Heart left ventricle (tissue), 16 donors: ENCODE results near the gene PPP2R1A. TPM values are rescaled to one million over a fixed set of nuclear protein-coding genes. Genes with fewer than 3 reads are reported as not detected.
A peak's percentile ranks its signal among the peaks of the same experiment; 100 is the strongest.

Source experiments
- ATAC-seq, 4 donors: fragments of 200-7000 bp; cut with Tn5 transposase; one replicate each; pipeline ENCODE4 v1.9.1; 2020 to 2022; ENCODE audit warnings: moderate library complexity in 4 of 4, mild to moderate bottlenecking in 3 of 4, moderate number of reproducible peaks in 1 of 4
- DNase-seq, 5 donors: peaks; one replicate each; pipeline ENCODE4 v3.0.0-alpha.2; 2020
- H3K27ac ChIP-seq, 12 donors: fragments of 200-600 bp; sonication (generic) in 4 of 12; one replicate each; pipeline versions ENCODE4 v1.5.0 to v1.8.0; 2016 to 2022; ENCODE audit warnings: mild to moderate bottlenecking in 2 of 12
- H3K27me3 ChIP-seq, 9 donors: fragments of 200-600 bp; sonication (generic) in 2 of 9; one replicate each; pipeline versions ENCODE4 v1.5.1 to v1.8.0; 2016 to 2022; ENCODE audit warnings: mild to moderate bottlenecking in 3 of 9
- H3K36me3 ChIP-seq, 9 donors: fragments of 200-600 bp; sonication (generic) in 2 of 9; one replicate each; pipeline versions ENCODE4 v1.5.0 to v1.8.0; 2018 to 2022; ENCODE audit warnings: mild to moderate bottlenecking in 2 of 9
- H3K4me1 ChIP-seq, 12 donors: fragments of 200-600 bp; sonication (generic) in 4 of 12; one replicate each; pipeline versions ENCODE4 v1.5.0 to v1.8.0; 2016 to 2022; ENCODE audit warnings: mild to moderate bottlenecking in 3 of 12
- H3K4me3 ChIP-seq, 12 donors: fragments of 200-600 bp; sonication (generic) in 4 of 12; one replicate each; pipeline versions ENCODE4 v1.5.0 to v1.8.0; 2017 to 2022; ENCODE audit warnings: mild to moderate bottlenecking in 9 of 12, moderate library complexity in 4 of 12
- H3K9me3 ChIP-seq, 12 donors: fragments of 200-600 bp; sonication (generic) in 4 of 12; one replicate each; pipeline versions ENCODE4 v1.5.0 to v1.8.0; 2016 to 2022; ENCODE audit warnings: mild to moderate bottlenecking in 1 of 12
- CTCF ChIP-seq, 12 donors: fragments of 200-600 bp; sonication (generic) in 4 of 12; IDR thresholded peaks; one replicate each; pipeline versions ENCODE4 v1.5.0 to v1.8.0; 2018 to 2022; ENCODE audit warnings: antibody characterized with exemption in 12 of 12, mild to moderate bottlenecking in 5 of 12
- POLR2A ChIP-seq, 2 donors: fragments of 450-650 bp; IDR thresholded peaks; one replicate each; pipeline ENCODE4 v1.6.1; 2017; ENCODE audit warnings: antibody characterized with exemption in 2 of 2, mild to moderate bottlenecking in 2 of 2, moderate library complexity in 2 of 2
- WGBS, 4 donors: extraction: QIAGEN DNeasy Blood & Tissue Kit in 2 of 4; methylation state at CpG; one replicate each; pipeline versions ENCODE4 v1.1.5 to v1.1.7; 2013 to 2018; 5-methylcytosine and 5-hydroxymethylcytosine counted together
- intact Hi-C, 10 donors: fragments of 100-400 bp; cut with DNase I; formaldehyde crosslinking; loops; one replicate each; pipeline versions ENCODE4 v1.11.1 to v1.14.2; 2022
- polyA plus RNA-seq, 2 donors: library from polyadenylated mRNA; stranded (reverse); fragments of 200-250 nt; gene quantifications; one replicate each; pipeline ENCODE4 v1.2.3, GENCODE V29; 2013
- total RNA-seq, 9 donors: library from RNA; depleted of rRNA in 2 of 9; stranded (reverse); fragments of >200 nt in 2 of 9; fragmentation: NEBNext Ultra II Directional in 3 of 9; extraction: Animal tissue kit (Norgen Biotek cat#: 25700) in 3 of 9; gene quantifications; one replicate each; pipeline versions ENCODE4 v1.1.0 to v1.2.4, GENCODE V29; 2016 to 2023
- donor health status: ischemic (EF 13 %, LVEDD 7.1; RV severe dilation, severe dysfunction).
- donor health status: healthy with polysubstance abuse.
- donor health status: DM: no; HTN: yes; CAD: no.
- donor health status: DM: no; HTN: no; CAD: no.
- donor health status: ischemic (EF 25% LVEDD 6.9; RV normal size, moderate dysfunction).
- donor health status: ischemic (EF 25% LVEDD 5.7; RV mildly dilated, moderate dysfunction).
- donor health status: healthy.
- donor health status: DM: yes; HTN: yes; CAD: no.
- donor health status: ischemic (EF 35%, LVEDD 5.7; RV mildly dilated, moderate dysfunction).
- donor health status: nonischemic (EF 11% LVEDD 7.7; RV severe dilation, severe dysfunction).
- donor health status: DM: yes; HTN: yes; CAD: no.
- donor health status: PGD.
- donor health status: ischemic (EF 29% LVEDD 5.4; RV normal size, mild dysfunction).
- donor health status: nonischemic (EF 23%, LVEDD 6.1; RV moderate dilation, normal function).

The PPP2R1A gene
- total and polyA plus RNA-seq, 11 donors: 258 to 447 (median 364) TPM

- Histone ChIP-seq H3K27ac (peak within 1 kb of the TSS; percentile 28 to 92 (median 84)), H3K4me3 (peak within 1 kb of the TSS; percentile 62 to 94 (median 83)), H3K36me3 (peaks cover 0 to 29% (median 22%) of the 10 kb centered on the region in 9 donors), H3K9me3 (no peaks in the 10 kb centered on the region), H3K4me1 (peaks cover 0 to 19% (median 11%) of the 10 kb centered on the region in 12 donors), H3K27me3 (no peaks in the 10 kb centered on the region)
- TF ChIP-seq CTCF (IDR thresholded peaks at IDR 0.05) (no peak), POLR2A (IDR thresholded peaks at IDR 0.05) (no peak)
- intact Hi-C loops: loop anchor here in 5 of 10 donors (1.0 to 5.0 kb wide), 4 partner anchors 17 to 34 kb away; partner anchors contain the start of gene ZNF616 (in 3 of the 5)
- 7 to 9% (median 8%) methylated on average over 31 to 37 of the region's 37 CpGs for WGBS, 4 donors
- peak; percentile 92 to 93 (median 93) for DNase-seq
- peak; percentile 96 to 99 (median 98) for ATAC-seq
Measured at GRCh38 chr19:52171321-52172169, 18.3 kb upstream of the PPP2R1A start, which contains the start of gene ZNF836. Gene ZNF836, minus strand, starts transcription at chr19:52171621. Its CDS starts 3,549 bp downstream, at chr19:52168072.

- peaks cover 0 to 21% (median 15%) of the 10 kb centered on the region in 9 donors for H3K36me3 ChIP-seq
- TF ChIP-seq CTCF (IDR thresholded peaks at IDR 0.05): no peak
- TF ChIP-seq POLR2A (IDR thresholded peaks at IDR 0.05): no peak
- 88 to 100% (median 98%) methylated on average over 1 of the region's 1 CpG for WGBS, 4 donors
Measured at GRCh38 chr19:52172347-52172746, 17.5 kb upstream of the PPP2R1A start.

GRCh38 chr19:52176574-52176973 lies 13.3 kb upstream of the PPP2R1A start:
- no peaks in the 10 kb centered on the region for H3K36me3 ChIP-seq
- WGBS, 4 donors: 68 to 77% (median 75%) methylated on average over 10 of the region's 10 CpGs
- ATAC-seq (no peak), DNase-seq (no peak)
- TF ChIP-seq CTCF (IDR thresholded peaks at IDR 0.05) (no peak), POLR2A (IDR thresholded peaks at IDR 0.05) (no peak)
- peaks cover 0 to 10% (median 5%) of the 10 kb centered on the region in 12 donors for H3K4me1 ChIP-seq
- intact Hi-C loops: no loop called here
- no peak overlapping the region for H3K27ac ChIP-seq
- no peaks in the 10 kb centered on the region for H3K9me3 ChIP-seq
- H3K4me3 ChIP-seq: no peak overlapping the region
- H3K27me3 ChIP-seq: no peaks in the 10 kb centered on the region

More at GRCh38 chr19:52172347-52172746, 17.5 kb upstream of the PPP2R1A start:
- intact Hi-C loops: loop anchor here in 1 of 10 donors (5.0 kb wide), 1 partner anchor 35 kb away; the partner anchor contains the start of gene ZNF616
- peaks cover 0 to 19% (median 11%) of the 10 kb centered on the region in 12 donors for H3K4me1 ChIP-seq
- peak overlapping the region in 6 of 12 donors; percentile 82 to 92 (median 85) for H3K27ac ChIP-seq
- DNase-seq (no peak), ATAC-seq (no peak)
- H3K9me3 ChIP-seq: no peaks in the 10 kb centered on the region
- no peaks in the 10 kb centered on the region for H3K27me3 ChIP-seq
- peak overlapping the region in 6 of 12 donors; percentile 70 to 94 (median 84) for H3K4me3 ChIP-seq

- no peak for DNase-seq
- WGBS, 4 donors: 94 to 100% (median 99%) methylated on average over 1 of the region's 1 CpG
- peaks cover 5 to 29% (median 22%) of the 10 kb centered on the region in 12 donors for H3K4me1 ChIP-seq
- H3K9me3 ChIP-seq: no peaks in the 10 kb centered on the region
- peaks cover 0 to 5% (median 0%) of the 10 kb centered on the region in 9 donors for H3K36me3 ChIP-seq
- H3K27ac ChIP-seq: no peak overlapping the region
- H3K27me3 ChIP-seq: no peaks in the 10 kb centered on the region
- ATAC-seq: no peak
- TF ChIP-seq CTCF (IDR thresholded peaks at IDR 0.05): no peak
- TF ChIP-seq POLR2A (IDR thresholded peaks at IDR 0.05): no peak
- intact Hi-C loops: loop anchor here in 3 of 10 donors (5.0 kb wide), 1 partner anchor 45 kb away; no protein-coding TSS in a partner anchor
- H3K4me3 ChIP-seq: no peak overlapping the region
Measured at GRCh38 chr19:52187407-52187806, 2.4 kb upstream of the PPP2R1A start.
